ENCODE data around the gene PELI2.
"Not testable (repeated sequence)": the region's sequence is repeated elsewhere in the genome, so short reads cannot be mapped to it uniquely, and the experiment has no call there.

PELI2 gene

GRCh38 chr14:56145181-56145769, 27.1 kb downstream of the PELI2 start:
- no peak for DNase-seq

GRCh38 chr14:56145965-56146364, 27.8 kb downstream of the PELI2 start:
- DNase-seq, result no peak

- DNase-seq, result no peak
Observed at GRCh38 chr14:56147449-56147848, 29.2 kb downstream of the PELI2 start.

GRCh38 chr14:56147986-56148901, 30.0 kb downstream of the PELI2 start:
- no peak for DNase-seq

GRCh38 chr14:56149151-56149550, 30.9 kb downstream of the PELI2 start:
- no peak for DNase-seq

- no peak for DNase-seq
Observed at GRCh38 chr14:56149995-56150394, 31.8 kb downstream of the PELI2 start.

- DNase-seq, result no peak
Observed at GRCh38 chr14:56150645-56151345, 32.6 kb downstream of the PELI2 start.

GRCh38 chr14:56152221-56152620, 34.0 kb downstream of the PELI2 start:
- DNase-seq, result no peak

- no peak for DNase-seq
Observed at GRCh38 chr14:56153267-56153666, 35.1 kb downstream of the PELI2 start.

GRCh38 chr14:56154321-56154720, 36.1 kb downstream of the PELI2 start:
- no peak for DNase-seq

GRCh38 chr14:56156096-56156495, 37.9 kb downstream of the PELI2 start:
- no peak for DNase-seq

- DNase-seq, result no peak
Observed at GRCh38 chr14:56159066-56159465, 40.9 kb downstream of the PELI2 start.

GRCh38 chr14:56160088-56160487, 41.9 kb downstream of the PELI2 start:
- no peak for DNase-seq

GRCh38 chr14:56161658-56162057, 43.4 kb downstream of the PELI2 start:
- no peak for DNase-seq

- no peak for DNase-seq
Observed at GRCh38 chr14:56162476-56162875, 44.3 kb downstream of the PELI2 start.

GRCh38 chr14:56166579-56166978, 48.4 kb downstream of the PELI2 start:
- not testable (repeated sequence) for DNase-seq

GRCh38 chr14:56168007-56168616, 49.9 kb downstream of the PELI2 start:
- no peak for DNase-seq

- no peak for DNase-seq
Observed at GRCh38 chr14:56170028-56170427, 51.8 kb downstream of the PELI2 start.

GRCh38 chr14:56170877-56171422, 52.7 kb downstream of the PELI2 start:
- DNase-seq, result no peak

GRCh38 chr14:56172074-56172473, 53.9 kb downstream of the PELI2 start:
- no peak for DNase-seq

GRCh38 chr14:56172571-56172971, 54.4 kb downstream of the PELI2 start:
- no peak for DNase-seq

- no peak for DNase-seq
Observed at GRCh38 chr14:56173365-56173922, 55.2 kb downstream of the PELI2 start.

GRCh38 chr14:56175773-56176172, 57.6 kb downstream of the PELI2 start:
- no peak for DNase-seq

Data from right hindlimb (tissue), 1 donor.